Measurements from ENCODE around the gene NPAS3. TPM values are rescaled to one million over a fixed set of nuclear protein-coding genes. Genes with fewer than 3 reads are reported as not detected.

NPAS3 gene
- total RNA-seq, 4 donors from 2014 or later = 1.5 to 12.3 (median 3.4) TPM

DNA sequence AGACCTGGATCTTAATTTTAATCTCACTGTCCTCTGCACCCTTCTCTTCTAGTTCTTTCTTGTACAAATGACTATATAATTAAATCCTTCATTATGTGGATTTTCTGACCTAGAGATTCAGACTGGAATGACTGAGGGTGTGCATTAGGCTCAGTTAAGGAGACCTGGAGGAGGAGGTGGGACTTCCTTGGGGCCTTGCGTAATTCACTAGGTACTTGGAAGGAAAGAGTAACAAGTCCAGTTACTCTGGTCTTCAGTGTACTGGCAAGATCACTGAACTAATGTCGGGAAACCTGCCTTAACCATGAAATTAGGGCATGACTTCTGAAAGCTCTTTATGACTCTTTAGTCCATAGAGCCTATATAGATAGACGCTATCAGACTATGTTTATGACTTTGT lies 570.8 kb downstream of the NPAS3 start:
- H3K27ac ChIP-seq = no peak overlapping the region
- TF ChIP-seq, protein P1, sequence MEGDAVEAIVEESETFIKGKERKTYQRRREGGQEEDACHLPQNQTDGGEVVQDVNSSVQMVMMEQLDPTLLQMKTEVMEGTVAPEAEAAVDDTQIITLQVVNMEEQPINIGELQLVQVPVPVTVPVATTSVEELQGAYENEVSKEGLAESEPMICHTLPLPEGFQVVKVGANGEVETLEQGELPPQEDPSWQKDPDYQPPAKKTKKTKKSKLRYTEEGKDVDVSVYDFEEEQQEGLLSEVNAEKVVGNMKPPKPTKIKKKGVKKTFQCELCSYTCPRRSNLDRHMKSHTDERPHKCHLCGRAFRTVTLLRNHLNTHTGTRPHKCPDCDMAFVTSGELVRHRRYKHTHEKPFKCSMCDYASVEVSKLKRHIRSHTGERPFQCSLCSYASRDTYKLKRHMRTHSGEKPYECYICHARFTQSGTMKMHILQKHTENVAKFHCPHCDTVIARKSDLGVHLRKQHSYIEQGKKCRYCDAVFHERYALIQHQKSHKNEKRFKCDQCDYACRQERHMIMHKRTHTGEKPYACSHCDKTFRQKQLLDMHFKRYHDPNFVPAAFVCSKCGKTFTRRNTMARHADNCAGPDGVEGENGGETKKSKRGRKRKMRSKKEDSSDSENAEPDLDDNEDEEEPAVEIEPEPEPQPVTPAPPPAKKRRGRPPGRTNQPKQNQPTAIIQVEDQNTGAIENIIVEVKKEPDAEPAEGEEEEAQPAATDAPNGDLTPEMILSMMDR (IDR thresholded peaks at IDR 0.05) = no peak
- no peak for TF ChIP-seq EP300 (IDR thresholded peaks at IDR 0.05)
- TF ChIP-seq POLR2A (IDR thresholded peaks at IDR 0.05) = no peak

DNA sequence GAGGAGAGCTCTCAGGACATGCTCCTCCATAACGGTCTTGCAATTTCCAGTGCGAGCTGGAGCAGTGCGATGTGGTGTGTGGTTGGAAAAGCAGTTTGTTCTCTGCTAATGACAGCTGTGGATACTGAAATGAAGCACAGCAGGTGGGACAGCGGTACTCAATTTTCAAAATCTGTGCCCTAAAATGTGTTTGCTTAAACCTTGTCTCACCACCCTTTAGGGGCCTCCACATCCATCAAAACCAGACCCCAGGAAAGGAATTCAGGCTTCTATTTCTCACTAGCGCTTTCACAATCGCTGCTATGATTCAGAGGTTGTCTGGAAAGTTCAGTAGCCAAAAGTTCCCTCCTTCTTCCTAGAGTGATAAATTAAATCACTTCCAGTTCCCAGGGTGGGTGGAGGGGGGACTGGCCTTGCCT lies 571.4 kb downstream of the NPAS3 start:
- Histone ChIP-seq H3K36me3 (no peaks in the 10 kb centered on the region), H3K27me3 (no peaks in the 10 kb centered on the region), H3K27ac (no peak overlapping the region), H3K4me1 (no peaks in the 10 kb centered on the region), H3K9me3 (no peaks in the 10 kb centered on the region), H3K4me3 (no peak overlapping the region)
- TF ChIP-seq, protein P1 (IDR thresholded peaks at IDR 0.05) = no peak
- TF ChIP-seq EP300 (IDR thresholded peaks at IDR 0.05) = no peak
- no peak for TF ChIP-seq POLR2A (IDR thresholded peaks at IDR 0.05)
- no peak for DNase-seq (ENCODE audit: low spot score in 2 of 2)
- 77 to 80% methylated on average over 6 of the region's 6 CpGs for WGBS, 2 donors

More for the DNA sequence above, 570.8 kb downstream of the NPAS3 start:
- no peaks in the 10 kb centered on the region for H3K36me3 ChIP-seq
- no peaks in the 10 kb centered on the region for H3K4me1 ChIP-seq
- no peaks in the 10 kb centered on the region for H3K27me3 ChIP-seq
- WGBS, 2 donors = 93 to 96% methylated on average over 3 of the region's 3 CpGs
- no peak overlapping the region for H3K4me3 ChIP-seq
- no peak for DNase-seq (ENCODE audit: low spot score in 2 of 2)
- no peaks in the 10 kb centered on the region for H3K9me3 ChIP-seq

DNA sequence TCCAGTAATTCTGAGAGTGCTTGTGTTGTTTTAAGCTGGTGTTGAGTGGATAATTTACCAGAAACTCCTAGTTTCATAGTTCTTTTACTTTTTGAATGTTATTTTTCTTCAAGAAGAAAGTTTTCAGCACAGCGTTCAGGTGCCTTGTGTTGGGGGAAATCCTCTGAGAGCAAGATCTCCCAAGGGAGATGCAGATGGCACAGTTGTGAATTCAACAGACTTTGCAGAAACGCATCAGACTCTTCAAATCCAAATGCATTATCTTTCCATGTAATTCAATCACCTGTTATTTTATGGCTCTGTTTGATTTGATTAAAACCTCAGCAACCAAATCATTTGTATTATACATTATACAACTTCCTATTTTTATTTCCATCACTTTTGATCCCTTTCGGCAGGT lies 572.3 kb downstream of the NPAS3 start:
- no peak for DNase-seq (ENCODE audit: low spot score in 2 of 2)
- Histone ChIP-seq H3K4me1 (no peaks in the 10 kb centered on the region), H3K4me3 (no peak overlapping the region), H3K36me3 (no peaks in the 10 kb centered on the region), H3K9me3 (no peaks in the 10 kb centered on the region), H3K27ac (no peak overlapping the region), H3K27me3 (no peaks in the 10 kb centered on the region)
- 96% methylated on average over 3 of the region's 3 CpGs for WGBS, 2 donors
- TF ChIP-seq EP300 (IDR thresholded peaks at IDR 0.05) (no peak), POLR2A (IDR thresholded peaks at IDR 0.05) (no peak)
- TF ChIP-seq, protein P1 (IDR thresholded peaks at IDR 0.05) = no peak

DNA sequence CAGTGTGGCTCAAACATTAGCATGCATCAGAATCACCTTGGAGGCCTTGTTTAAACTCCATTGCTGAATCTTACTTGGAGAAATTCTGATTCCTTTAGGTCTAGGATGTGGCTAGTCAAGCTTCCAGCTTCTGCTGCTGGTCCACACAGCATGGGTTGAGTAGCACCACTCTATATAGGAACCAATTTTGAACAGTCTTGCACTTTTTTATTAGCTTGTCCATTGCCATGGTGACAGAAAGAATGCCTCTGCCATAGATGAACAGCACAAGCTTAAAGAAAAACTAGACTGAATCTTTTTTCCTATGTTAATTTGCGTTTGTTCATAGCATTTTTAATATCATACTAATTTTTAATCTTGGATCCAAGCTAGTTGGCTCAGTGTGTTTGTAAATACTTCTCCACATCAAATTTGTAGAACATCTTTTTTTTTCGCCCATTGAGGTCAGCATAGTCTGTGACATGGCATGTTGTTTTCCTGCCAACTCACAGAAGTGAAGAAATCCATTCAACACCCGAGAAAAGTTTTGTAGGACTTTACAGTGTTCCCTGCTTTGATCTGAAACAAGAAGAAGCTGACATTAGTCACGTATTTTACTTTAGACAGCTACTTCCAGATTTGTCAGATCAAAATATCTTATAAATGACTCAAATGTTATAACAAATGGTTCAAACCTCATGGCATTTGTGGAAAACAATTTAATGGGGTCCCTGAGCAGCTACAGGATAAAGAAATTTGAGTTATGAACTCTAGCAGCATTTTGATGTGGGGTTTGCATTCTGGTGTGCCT lies 573.4 kb downstream of the NPAS3 start:
- no peaks in the 10 kb centered on the region for H3K27me3 ChIP-seq
- no peak overlapping the region for H3K27ac ChIP-seq
- TF ChIP-seq, protein P1 (IDR thresholded peaks at IDR 0.05) = no peak
- TF ChIP-seq EP300 (IDR thresholded peaks at IDR 0.05) (no peak), POLR2A (IDR thresholded peaks at IDR 0.05) (no peak)
- no peaks in the 10 kb centered on the region for H3K36me3 ChIP-seq
- H3K9me3 ChIP-seq = no peaks in the 10 kb centered on the region
- no peak for DNase-seq (ENCODE audit: low spot score in 2 of 2)
- H3K4me1 ChIP-seq = no peaks in the 10 kb centered on the region
- no peak overlapping the region for H3K4me3 ChIP-seq
- 37 to 41% methylated on average over 4 of the region's 4 CpGs for WGBS, 2 donors

DNA sequence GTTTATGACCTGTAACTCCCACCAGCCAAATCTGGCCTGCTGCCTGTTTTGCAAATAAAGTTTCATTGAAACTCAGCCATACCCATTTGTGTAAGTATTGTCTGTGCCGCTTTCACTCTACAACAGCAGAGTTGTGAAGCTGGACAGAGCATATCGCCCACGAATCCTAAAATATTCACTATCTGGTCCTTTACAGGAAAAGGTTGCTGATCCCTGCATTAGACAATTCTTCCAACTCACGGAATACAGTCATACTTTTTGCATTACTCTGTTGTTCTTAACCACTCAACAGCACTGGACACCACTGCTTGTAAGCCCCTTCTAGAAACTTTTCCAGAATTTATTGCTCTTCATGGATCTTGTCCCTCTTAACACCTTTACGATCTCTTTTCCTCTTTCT lies 576.8 kb downstream of the NPAS3 start:
- Histone ChIP-seq H3K4me1 (no peaks in the 10 kb centered on the region), H3K36me3 (no peaks in the 10 kb centered on the region), H3K4me3 (no peak overlapping the region), H3K9me3 (no peaks in the 10 kb centered on the region), H3K27me3 (no peaks in the 10 kb centered on the region), H3K27ac (no peak overlapping the region)
- no peak for DNase-seq (ENCODE audit: low spot score in 2 of 2)
- 57 to 70% methylated on average over 5 of the region's 5 CpGs for WGBS, 2 donors
- no peak for TF ChIP-seq POLR2A (IDR thresholded peaks at IDR 0.05)

Data from tibial nerve (tissue), 4 donors.